HG02970 (cell line): ENCODE results near the gene CCNY.

Experiments used
- ATAC-seq: cut with Tn5 transposase; IDR thresholded peaks from one replicate; pipeline ENCODE4 v1.9.1; 2021; ENCODE audit warnings: mild to moderate bottlenecking, moderate library complexity, moderate number of reproducible peaks; ENCODE audit not compliant: unreplicated experiment, low FRiP score

The CCNY gene

DNA sequence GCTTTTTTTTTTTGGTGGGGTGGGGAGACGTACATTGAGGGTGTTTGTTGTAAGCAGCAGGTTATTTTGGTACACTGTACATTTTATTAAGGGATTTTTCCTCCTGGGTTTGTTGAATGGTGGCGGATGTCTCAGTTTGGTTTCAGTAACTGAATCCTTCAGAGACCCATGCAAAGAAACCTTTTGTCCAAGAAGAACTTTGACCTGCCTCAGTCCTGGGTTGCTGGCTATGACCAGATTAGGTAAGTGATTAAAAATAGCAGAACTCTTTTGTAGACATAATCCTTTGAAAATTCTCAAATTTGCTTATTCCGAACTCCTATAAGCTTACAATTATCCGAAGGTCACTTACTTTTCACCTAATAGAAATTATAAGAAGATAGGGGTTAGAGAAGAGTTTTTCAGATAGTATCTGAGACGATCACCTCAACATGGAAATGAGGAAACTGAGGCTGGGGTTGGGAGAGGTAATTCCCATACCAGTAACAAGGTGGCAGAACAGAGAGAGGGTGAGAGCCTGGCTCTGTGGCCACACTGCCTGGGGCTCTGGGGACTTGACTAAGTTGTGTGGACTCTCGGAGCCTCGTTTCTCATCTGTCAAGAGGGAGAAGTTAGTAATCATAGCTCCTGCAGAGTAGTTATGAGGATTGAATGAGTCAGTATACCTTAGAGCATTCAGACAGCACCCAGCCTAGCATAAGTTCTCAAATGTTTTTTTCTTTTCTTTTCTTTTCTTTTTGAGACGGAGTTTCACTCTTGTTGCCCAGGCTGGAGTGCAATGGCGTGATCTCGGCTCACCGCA lies 87.4 kb downstream of the CCNY start:
- ATAC-seq = no peak

DNA sequence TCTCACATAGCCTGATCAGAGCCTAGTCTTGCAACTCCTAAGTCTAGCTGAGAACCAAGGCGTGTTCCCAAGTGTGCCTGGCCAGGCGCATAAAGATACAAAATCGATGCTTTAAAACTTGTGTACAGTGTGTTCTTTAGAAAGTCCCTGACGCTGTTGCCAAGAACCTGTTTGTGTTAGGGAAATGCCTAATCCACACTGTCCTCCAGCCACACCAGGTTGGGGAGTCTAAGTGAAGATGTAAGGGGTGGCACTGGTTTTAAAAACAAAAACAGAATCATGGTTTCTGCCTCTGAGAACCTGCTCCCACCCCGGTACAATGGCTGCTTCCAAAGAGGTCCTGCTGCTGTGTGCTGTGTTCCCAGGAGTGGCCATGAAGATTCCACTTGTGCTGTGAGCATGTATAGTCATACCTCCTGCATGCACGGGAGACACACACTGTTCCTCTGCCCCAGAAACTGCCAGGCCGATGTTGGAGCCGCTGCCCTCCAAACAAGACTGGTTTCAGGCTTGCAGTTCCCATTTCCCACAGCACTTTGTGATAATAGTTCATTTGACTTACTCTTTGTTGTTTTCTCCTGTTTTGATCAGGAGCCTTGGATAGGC lies 88.5 kb downstream of the CCNY start:
- ATAC-seq = no peak

DNA sequence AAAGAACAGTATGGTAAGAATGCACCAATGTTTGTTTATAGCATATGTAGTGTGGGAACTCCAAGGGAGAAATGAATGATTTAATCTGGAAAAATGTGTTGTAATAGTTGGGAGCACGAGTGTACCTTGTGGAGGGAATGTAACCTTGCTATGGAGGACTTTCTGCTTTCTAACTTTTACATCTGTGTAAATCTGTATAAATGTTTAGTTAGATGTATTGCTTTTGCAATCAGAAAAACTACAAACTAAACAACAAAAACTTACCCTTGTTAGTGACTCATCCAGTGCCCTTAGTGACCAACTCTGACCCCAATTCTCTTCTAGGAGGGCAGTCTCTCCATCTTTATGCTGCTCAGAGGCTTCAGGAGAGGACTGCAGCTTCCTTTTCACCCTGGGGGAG lies 89.3 kb downstream of the CCNY start:
- no peak for ATAC-seq

DNA sequence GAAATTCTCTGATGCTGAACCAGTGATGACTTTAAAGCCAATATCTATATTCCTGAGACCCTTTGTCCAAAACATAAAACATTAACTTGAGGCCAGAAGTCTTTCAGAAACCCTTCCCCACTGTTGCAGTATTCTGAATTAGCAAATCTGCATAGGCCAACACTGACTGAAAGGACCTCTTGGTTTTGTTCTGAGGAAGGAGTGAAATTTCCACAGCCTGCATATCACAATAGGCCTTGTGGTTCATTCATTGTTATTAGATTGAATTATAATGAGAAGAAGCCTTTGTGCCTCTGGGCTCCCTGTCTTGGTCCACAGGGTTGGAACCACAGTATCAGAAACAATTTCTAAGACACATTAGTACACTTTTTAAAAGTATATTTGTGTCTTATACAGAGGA lies 90.3 kb downstream of the CCNY start:
- ATAC-seq = no peak

DNA sequence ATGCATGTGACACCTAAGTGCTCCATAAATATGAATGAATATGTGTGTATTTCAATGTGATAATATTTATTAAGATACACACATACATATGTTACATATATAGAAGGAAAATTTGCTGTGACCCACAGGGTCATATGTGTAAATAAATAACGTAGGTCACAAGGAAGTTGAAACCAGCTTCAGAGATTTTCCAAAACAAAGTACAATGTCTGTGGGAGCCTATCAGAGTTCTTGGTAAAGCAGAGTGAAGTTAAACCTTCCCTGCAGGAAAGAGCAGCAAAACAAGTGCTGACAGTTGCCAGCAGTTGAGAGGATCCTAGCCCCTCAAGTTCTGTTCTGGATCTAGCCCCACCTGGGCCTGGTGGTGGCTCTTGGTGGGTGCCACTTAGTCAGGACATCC lies 91.2 kb downstream of the CCNY start:
- no peak for ATAC-seq

DNA sequence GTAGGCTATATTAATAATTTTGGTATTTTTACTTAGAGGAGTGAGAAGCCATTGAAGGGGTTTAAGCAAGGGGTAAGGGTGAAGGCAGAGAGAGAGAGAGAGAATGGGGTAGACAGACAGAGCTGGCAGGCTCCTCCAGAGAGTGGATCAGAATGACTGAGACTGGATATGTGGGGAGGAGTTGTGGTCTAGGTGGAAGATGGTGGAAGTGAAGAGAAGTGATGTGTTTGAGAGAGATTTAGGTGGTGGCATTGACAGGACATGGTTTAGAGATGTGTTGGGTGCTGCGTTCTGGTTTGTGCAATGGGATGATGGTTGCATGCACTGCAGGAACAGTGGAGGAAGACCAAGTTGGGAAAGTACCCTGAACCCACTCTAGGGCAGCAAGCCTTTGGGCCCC lies 92.2 kb downstream of the CCNY start:
- no peak for ATAC-seq

DNA sequence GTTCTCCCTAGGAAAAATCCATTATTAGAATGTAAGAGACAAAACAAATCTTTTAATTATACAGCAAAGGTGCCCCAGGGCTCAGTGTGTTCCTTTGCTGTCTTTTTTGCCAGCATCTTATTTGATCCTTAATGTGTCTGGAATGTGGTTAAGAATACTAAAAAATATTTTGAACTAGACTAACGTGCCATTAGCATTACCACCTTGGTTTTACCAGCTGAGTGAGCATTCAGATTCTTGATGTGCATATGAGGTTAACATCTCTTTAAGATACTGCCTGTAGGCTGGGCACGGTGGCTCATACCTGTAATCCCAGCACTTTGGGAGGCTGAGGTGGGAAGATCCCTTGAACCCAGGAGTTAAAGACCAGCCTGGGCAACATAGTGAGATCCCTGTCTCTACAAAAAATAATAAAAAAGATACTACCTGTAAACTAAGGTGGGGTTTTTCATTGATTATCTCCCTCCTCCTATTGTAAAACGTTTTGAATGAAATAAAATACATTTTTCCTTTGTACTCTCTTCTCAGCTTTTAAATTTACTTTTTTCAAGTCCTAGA lies 96.6 kb downstream of the CCNY start:
- ATAC-seq = no peak

DNA sequence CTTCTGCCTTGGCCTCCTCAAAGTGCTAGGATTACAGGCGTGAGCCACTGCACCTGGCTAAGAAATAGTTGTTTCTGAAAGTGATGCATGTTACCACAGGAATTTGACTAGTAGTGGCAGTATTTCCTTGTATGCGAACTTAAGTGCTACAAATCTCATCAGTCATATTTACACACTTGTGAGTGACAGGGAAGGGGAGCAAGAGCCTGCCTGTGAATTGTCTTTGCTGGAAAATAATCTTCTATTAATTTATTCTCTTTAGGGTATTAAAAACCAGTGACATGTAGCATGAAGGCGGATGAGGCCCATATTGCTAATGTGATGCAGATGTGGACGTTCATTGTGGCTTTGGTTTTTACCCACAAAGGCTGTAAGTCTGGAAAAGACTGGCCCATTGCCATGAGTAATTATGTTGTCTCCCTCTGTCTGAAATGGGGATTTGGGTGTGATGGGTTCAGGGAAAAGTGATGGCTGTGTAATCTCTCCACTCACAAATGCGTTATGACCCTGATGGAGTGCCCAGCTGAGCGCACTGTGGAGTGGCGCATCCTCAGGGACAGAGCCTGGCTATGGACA lies 97.6 kb downstream of the CCNY start:
- no peak for ATAC-seq

DNA sequence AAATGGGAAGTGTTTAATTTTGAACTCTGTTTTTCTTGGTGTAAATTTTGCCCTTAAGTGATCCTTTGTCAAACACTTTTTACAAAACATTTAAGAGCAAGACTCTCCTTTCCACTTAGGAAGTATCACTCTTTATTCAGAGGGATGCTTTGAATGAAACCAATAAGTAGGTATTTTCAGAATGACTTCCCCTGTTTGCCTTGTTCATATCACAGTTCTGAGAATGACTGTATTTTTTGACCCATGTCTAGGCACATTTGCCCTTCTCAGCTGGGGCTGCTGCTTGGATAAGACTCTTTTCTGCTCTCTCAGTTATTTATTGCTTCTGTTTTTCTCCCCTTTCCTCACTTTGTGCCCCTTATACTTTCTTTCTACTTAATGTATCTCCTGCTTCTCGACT lies 98.2 kb downstream of the CCNY start:
- no peak for ATAC-seq

DNA sequence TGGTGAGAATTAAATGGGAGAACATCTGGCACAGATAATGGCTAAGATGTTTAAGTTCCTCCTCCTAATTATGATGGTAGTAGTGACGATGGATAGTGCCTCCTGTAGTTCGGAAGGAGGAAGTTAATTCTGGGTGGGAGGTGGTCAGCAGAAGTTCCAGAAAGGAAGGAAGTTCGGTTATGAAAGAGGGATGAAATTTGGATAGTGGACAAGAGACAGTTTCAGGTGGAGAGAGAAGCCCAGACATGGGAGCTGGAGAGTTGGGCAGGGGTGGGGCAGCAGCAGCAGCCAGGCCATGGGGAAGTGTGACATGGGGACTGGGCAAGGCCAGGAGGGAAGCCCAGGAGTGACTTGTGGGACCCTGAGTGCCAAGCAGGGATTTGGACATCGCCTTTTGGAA lies 99.5 kb downstream of the CCNY start:
- ATAC-seq = no peak

DNA sequence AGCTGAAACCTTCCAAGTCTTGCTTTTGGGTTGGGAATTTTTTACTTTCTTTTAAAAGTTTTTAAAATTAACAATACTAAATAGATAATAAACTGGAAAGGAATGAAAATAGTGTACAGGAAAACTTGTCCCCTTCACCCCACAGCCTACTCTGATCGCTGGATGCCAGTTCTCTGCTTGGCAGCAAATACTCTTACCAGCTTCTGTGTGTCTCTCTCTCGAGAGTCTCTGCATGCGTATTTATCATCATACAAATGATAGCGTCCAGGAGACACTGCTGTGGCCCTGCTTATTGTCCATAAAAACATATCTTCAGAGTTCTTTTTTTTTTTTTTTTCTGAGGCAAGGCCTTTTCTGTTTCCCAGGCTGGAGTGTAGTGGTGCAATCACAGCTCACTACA lies 101.5 kb downstream of the CCNY start:
- ATAC-seq = no peak

DNA sequence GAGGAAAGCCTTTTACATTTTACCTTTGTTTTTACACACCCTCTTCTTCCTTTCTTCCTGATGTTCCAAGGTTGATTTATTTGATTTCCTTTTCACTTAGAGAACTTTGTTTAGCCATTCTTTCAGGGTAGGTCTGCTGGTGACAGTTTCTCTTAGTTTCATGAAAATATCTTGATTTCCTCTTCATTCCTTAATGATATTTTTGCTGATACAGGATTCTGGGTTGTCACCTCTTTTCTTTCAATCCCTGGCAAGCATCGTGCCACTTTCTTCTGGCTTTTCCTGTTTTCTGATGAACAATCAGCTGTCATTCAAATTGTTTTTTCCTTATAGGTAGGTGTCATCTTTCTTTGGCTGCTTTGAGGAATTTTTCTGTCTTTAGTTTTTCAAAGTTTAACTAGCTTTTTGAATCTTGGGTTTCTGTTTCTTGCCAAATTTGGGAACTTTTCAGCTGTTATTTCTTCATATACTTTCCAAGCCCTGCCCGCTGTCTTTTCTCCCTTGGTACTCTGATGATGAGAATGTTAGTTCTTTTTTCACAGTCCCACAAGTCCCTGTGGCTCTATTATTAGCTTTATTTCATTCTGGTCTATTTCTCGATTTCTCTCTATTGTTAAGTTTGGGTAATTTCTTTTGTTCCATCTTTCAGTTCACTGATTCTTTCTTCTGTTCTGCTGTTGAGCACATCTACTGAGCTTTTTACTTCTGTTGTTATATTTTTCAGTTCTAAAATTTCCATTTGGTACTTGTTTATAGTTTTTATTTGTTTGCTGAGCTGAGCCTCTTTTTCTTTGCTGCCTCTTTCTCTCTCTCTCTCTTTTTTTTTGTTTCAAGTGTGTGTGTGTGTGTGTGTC lies 102.6 kb downstream of the CCNY start:
- ATAC-seq = no peak

DNA sequence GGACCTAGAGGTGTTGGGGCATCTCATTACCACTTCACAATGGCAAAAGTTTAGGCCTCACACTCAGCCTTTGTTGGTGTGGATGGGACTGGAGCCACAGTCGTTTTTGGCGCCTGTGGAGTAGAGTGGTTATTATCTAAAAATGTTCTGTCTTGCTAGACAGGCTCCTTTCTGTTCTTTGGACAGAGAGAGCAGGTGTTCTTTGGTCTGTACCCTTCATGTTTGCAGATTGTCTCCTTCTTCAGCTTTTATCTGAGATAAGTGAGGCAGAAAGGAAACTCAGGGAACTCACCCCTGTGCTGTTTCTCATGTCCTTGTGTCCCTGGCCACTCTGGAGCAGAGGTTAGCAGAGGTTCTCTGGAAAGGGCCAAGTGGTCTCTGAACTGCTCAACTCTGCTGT lies 103.7 kb downstream of the CCNY start:
- no peak for ATAC-seq

DNA sequence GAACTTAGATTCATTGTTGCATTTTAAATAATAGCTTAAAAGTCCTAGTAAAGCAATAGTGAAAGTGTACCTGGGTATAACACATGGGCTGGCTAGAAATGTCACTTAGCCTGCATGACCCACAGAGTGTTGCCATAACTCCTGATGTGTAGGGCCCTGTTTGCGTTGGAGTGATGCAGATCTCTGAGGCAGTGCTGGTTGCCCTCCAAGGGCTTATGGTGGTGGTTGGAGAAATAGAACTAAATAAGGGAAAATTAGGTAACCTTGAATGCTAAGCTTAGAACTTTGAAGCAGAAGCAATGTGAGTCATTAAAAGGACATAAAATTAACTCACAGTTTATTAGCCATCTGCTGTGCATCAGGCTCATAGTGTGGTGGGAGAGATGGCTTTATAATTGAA lies 105.7 kb downstream of the CCNY start:
- ATAC-seq = no peak

DNA sequence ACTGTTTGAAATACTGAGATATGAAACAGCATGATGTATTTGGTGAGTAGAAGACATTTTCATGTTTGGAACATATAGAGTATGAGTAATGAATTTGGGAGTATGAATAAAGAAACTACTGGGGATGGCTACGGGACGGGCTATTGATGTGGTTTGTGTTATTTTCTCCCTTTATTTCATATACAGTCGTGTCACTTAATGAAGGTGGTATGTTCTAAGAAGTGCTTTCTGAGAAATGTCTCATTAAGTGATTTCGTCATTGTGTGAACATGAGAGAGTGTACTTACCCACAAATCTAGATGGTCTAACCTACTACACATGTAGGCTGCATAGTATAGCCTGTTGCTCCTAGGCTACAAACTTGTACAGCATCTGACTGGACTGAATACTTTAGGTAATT lies 106.3 kb downstream of the CCNY start:
- no peak for ATAC-seq

DNA sequence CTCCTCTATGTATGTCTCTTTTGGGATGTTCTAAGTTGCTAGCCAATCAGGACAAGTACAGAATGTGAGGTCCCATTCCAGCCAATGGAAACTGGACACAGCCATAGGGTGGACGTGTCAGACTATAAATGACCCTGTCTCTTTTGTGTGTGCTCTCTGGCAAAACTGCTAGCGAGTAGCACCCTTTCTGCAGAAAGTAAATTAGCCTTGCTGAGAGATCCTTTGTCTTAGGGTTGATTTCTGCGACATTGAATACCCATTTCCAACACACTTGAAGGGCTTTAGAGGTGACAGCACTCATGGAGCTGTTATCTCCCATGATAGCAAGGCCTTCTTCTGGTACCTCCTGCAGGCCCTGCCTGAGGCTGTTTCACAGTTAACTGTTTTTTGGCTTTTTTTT lies 107.5 kb downstream of the CCNY start:
- ATAC-seq = no peak

DNA sequence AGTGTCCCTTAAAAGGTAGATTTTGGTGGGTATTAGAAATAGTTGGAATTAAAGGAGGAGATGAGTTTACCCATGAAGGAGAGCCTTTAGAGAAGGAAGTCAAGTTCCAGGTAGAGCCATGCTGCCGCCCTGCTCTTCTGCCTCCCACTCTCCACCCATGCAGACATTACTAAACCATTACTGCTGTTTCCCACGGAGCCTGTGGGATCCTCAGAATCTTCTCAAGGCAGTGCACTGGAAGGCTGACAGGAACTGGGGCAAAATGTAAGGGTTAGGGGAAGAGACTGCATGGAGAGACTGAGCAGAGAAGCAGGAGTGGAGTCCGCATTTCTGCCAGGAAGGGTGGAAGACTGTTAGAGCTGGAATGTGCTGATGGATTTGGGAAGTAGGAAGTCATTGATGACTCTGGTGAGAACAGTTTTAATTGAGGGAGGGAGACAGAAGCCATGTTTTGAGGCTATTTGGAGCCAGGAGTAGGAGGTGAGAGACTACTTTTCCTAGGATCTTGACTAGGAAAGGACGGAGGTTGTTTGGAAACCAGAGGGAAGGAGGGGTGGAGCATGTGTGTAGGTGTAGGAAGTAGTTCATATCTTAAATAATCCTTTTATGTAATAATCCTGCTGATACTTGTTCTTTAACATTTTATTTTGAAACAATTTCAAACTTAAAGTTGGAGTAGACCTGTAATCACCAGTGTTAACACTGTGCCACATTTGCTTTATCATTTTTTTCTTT lies 109.0 kb downstream of the CCNY start:
- no peak for ATAC-seq

DNA sequence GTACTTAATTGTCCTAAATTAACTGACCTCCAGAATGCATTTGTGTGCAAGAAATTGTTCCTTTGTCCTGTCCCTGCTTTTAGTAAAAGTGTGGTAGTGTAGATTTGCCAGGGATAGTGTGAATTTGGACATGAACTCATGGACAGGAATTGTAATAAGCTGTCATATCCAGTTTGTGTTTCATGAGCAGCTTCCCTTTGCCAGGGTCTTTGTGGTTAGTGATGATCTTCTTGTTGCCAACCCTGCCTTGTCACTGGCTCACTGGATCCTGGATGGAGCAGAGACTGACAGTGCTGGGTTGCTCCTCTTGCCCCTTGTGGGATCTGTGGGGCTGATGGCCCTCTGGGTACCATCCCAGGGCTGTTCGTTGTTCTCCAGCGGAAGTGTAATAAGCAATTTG lies 110.1 kb downstream of the CCNY start:
- ATAC-seq = no peak

DNA sequence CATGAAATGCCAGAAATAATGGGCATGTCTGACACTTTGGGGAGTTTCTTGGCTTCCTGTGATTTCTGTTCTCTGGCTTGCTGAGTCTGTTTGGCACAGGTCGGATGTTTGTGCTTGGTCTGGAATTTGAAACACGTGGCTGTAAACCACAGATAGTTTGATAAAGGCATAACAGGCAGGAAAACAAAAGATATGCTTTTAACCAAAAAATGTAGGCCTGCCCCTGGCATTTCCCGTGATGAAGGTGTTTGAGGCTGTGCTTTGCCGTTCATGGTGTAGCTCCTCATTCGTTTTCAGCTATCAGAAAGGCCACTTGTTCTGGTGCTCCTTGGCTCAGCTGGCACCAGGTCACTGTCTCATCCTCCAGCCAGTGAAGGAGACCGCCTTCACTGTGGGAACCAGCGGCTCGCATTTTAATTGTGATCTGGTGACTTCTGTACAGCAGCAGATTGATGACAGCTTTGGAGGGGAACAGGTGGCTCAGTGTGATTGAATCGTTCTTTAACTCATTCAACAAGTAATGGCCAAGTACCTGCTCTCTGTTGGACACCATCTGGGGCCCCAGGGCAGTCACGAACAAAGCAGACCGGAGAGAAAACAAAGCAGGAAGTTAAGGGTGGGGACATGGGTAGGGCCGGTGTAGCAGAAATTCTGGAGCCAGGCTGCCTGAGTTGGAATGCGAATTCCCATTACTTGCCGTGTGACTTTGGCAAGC lies 111.5 kb downstream of the CCNY start:
- no peak for ATAC-seq
